SK-N-MC (cell line): ENCODE results near the gene PSMG4.

Experiments used
- EZH2 ChIP-seq: fragments of 200-600 bp; sonication (generic); IDR thresholded peaks from one replicate; pipeline ENCODE4 v1.6.1; 2017; ENCODE audit warnings: antibody characterized with exemption
- POLR2AphosphoS5 ChIP-seq: IDR thresholded peaks from 2 replicates; pipeline ENCODE4 v1.6.1; 2012; ENCODE audit warnings: mild to moderate bottlenecking, low read depth, low read length, borderline replicate concordance

GRCh38 chr6:3277251-3277650, 18.5 kb downstream of the PSMG4 start:
- TF ChIP-seq POLR2AphosphoS5 (no peak), EZH2 (no peak)
